Activated naive CD4-positive, alpha-beta T cell (primary cell): ENCODE measurements around the gene CEP95.
"Not testable (repeated sequence)": the region's sequence is repeated elsewhere in the genome, so short reads cannot be mapped to it uniquely, and the experiment has no call there.

Experiments
- DNase-seq, 4 experiments: peaks; one replicate each; lab custom pipeline; 2025; lab: John Stamatoyannopoulos, UW

Gene CEP95

GRCh38 chr17:64573214-64573613 is 66.4 kb downstream of the CEP95 start:
- DNase-seq = no peak

- DNase-seq = no peak
Observed at GRCh38 chr17:64574646-64575045, 67.9 kb downstream of the CEP95 start.

GRCh38 chr17:64575431-64575830 is 68.7 kb downstream of the CEP95 start:
- no peak for DNase-seq

- DNase-seq = not testable (repeated sequence)
Observed at GRCh38 chr17:64577025-64577424, 70.2 kb downstream of the CEP95 start.

- no peak for DNase-seq
Observed at GRCh38 chr17:64579917-64580316, 73.1 kb downstream of the CEP95 start.

GRCh38 chr17:64580384-64581315 is 73.9 kb downstream of the CEP95 start:
- no peak for DNase-seq

GRCh38 chr17:64583038-64583437 is 76.3 kb downstream of the CEP95 start:
- no peak for DNase-seq

GRCh38 chr17:64585146-64585545 is 78.4 kb downstream of the CEP95 start:
- DNase-seq = no peak
